Islet of Langerhans (tissue), 1 donor: ENCODE results near the gene KTN1.

ENCODE experiments used
- FAIRE-seq: peaks from one replicate; lab custom pipeline; 2011; peaks lifted over from hg19 to GRCh38; lab: Jason Lieb, UNC

KTN1 gene

DNA sequence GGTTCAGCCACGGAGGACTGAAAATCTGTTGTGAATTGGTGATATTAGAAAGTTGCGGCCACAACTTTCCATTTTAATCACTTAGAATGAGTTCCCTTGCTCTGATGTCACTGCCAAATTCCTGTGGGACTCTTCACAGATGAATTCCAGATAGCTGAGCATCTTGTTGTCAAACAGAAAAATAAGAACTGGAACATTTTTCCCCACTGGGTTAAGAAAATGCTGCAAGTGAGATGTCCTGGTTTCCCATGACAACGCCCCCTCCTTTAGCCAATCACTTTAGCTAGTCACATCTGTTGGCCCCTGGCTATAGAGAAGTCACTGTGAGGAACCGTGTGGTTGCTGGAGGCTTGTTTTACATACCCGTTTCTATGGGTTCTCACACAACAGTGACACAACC lies 135.9 kb downstream of the KTN1 start:
- no peak for FAIRE-seq

GRCh38 chr14:55717621-55718020 lies 137.6 kb downstream of the KTN1 start:
- FAIRE-seq: no peak

DNA sequence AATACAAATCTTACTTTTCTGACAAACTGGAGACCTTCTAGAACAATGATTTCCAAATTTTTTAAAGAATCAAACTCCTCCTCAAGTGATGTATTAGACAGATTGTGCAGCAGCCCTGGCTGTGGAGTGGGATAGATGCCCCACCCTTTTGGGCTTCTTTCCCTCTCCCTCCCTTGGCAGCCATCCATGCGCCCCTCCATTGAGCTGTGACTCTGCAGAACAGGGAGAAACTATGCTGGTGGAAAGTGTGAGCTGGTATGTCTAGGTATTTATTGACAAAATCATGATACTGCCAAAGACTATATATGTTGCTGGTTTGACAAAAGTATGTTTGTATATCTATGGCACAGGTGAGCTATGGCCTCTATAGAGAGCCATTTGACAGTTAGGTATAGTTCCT lies 138.5 kb downstream of the KTN1 start:
- FAIRE-seq: no peak

- FAIRE-seq: no peak
Observed at GRCh38 chr14:55720796-55721195, 140.8 kb downstream of the KTN1 start.

DNA sequence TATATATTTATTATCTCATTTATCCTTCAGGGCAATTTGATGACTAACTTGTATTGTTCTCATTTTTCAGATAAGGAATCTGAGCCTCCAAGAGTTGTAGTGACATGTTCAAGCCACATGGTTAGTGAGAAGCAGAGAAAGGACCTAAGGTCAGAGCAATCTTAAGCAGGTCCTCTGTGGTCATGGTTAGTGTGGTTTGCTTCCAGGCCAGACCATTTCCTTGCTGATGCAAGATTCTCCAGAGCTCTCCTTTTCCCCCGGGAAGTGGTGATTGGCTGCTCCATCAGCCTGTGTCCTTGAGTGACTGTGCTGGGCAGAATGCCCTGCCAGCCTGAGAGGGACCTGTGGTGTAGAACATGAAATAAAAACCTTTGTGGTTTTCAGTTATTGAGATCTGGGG lies 141.3 kb downstream of the KTN1 start:
- FAIRE-seq: no peak

DNA sequence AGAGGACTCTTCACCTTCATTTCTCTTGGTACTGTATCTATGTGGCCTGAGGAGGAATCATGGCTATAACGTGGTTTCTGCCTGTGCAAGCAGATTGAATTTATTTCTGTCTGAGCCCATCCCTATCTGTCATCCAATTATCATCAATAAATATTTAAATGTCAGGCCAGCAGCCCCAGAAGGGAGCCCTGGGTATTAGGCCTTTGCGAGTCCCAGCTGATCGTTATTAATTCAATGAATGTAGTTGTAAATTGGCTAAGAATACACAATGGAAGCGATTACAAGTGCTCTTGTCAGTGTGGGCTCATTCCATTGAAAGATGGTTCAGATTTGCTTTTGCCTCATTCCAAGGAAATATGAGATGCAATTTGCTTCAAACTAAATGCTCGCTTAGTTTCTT lies 142.0 kb downstream of the KTN1 start:
- no peak for FAIRE-seq

GRCh38 chr14:55724736-55725135 lies 144.7 kb downstream of the KTN1 start:
- FAIRE-seq: no peak

GRCh38 chr14:55730592-55731310 lies 150.7 kb downstream of the KTN1 start:
- FAIRE-seq: no peak

GRCh38 chr14:55731311-55731872 lies 151.4 kb downstream of the KTN1 start:
- FAIRE-seq: no peak

GRCh38 chr14:55731881-55732498 lies 152.0 kb downstream of the KTN1 start:
- no peak for FAIRE-seq

GRCh38 chr14:55733599-55733998 lies 153.6 kb downstream of the KTN1 start:
- no peak for FAIRE-seq
